ENCODE data around the gene RGS9. TPM values are rescaled to one million over a fixed set of nuclear protein-coding genes. Genes with fewer than 3 reads are reported as not detected.

RGS9 gene
- total RNA-seq, 1 experiment from 2014 or later = 1.8 TPM

- intact Hi-C loops (cut with micrococcal nuclease; ENCODE audit: unreplicated experiment) = no loop called here
- BruUV-seq (replicated peaks) = no TSS peak
These were observed 20.9 kb downstream of the RGS9 start for GRCh38 chr17:65158041-65158440.

GRCh38 chr17:65158622-65159021 lies 21.5 kb downstream of the RGS9 start:
- no TSS peak for BruUV-seq (replicated peaks)
- TF ChIP-seq EZH2 (IDR thresholded peaks at IDR 0.05; ENCODE audit: borderline replicate concordance, low read depth, low read length, poor library complexity, severe bottlenecking) = no peak
- TF ChIP-seq CTCF (conservative IDR thresholded peaks at IDR 0.05; ENCODE audit: low read depth, low read length) = no peak
- intact Hi-C loops (cut with micrococcal nuclease; ENCODE audit: unreplicated experiment) = no loop called here
- Histone ChIP-seq H3K9me3 (ENCODE audit: low read depth, low read length, poor library complexity, severe bottlenecking) (no peaks in the 10 kb centered on the region), H3K36me3 (ENCODE audit: insufficient read depth, low read length, poor library complexity, severe bottlenecking) (no peaks in the 10 kb centered on the region), H3K27me3 (replicated peaks; ENCODE audit: insufficient read depth, low read depth, low read length, poor library complexity) (no peaks in the 10 kb centered on the region), H3K4me3 (ENCODE audit: low read depth, low read length, poor library complexity, severe bottlenecking) (no peak overlapping the region), H3K27ac (ENCODE audit: low read depth, low read length, poor library complexity, severe bottlenecking) (no peak overlapping the region), H3K4me1 (ENCODE audit: insufficient read depth, low read length, poor library complexity, severe bottlenecking) (no peaks in the 10 kb centered on the region)
- DNase-seq (ENCODE audit: low spot score) = no peak
- POLR2A ChIA-PET (ENCODE audit: low non-redundant PET) = no interaction called here
- CTCF ChIA-PET = no interaction called here

More at GRCh38 chr17:65158041-65158440, 20.9 kb downstream of the RGS9 start:
- H3K4me3 ChIP-seq (ENCODE audit: low read depth, low read length, poor library complexity, severe bottlenecking) = no peak overlapping the region
- no peak overlapping the region for H3K27ac ChIP-seq (ENCODE audit: low read depth, low read length, poor library complexity, severe bottlenecking)
- TF ChIP-seq CTCF (conservative IDR thresholded peaks at IDR 0.05; ENCODE audit: low read depth, low read length) (no peak), EZH2 (IDR thresholded peaks at IDR 0.05; ENCODE audit: borderline replicate concordance, low read depth, low read length, poor library complexity, severe bottlenecking) (no peak)
- ChIA-PET CTCF (no interaction called here), POLR2A (ENCODE audit: low non-redundant PET) (no interaction called here)
- H3K9me3 ChIP-seq (ENCODE audit: low read depth, low read length, poor library complexity, severe bottlenecking) = no peaks in the 10 kb centered on the region
- no peaks in the 10 kb centered on the region for H3K4me1 ChIP-seq (ENCODE audit: insufficient read depth, low read length, poor library complexity, severe bottlenecking)
- DNase-seq (ENCODE audit: low spot score) = no peak
- H3K27me3 ChIP-seq (replicated peaks; ENCODE audit: insufficient read depth, low read depth, low read length, poor library complexity) = no peaks in the 10 kb centered on the region
- no peaks in the 10 kb centered on the region for H3K36me3 ChIP-seq (ENCODE audit: insufficient read depth, low read length, poor library complexity, severe bottlenecking)

- Histone ChIP-seq H3K27ac (ENCODE audit: low read depth, low read length, poor library complexity, severe bottlenecking) (no peak overlapping the region), H3K4me3 (ENCODE audit: low read depth, low read length, poor library complexity, severe bottlenecking) (no peak overlapping the region), H3K4me1 (ENCODE audit: insufficient read depth, low read length, poor library complexity, severe bottlenecking) (no peaks in the 10 kb centered on the region), H3K9me3 (ENCODE audit: low read depth, low read length, poor library complexity, severe bottlenecking) (no peaks in the 10 kb centered on the region), H3K36me3 (ENCODE audit: insufficient read depth, low read length, poor library complexity, severe bottlenecking) (no peaks in the 10 kb centered on the region), H3K27me3 (replicated peaks; ENCODE audit: insufficient read depth, low read depth, low read length, poor library complexity) (no peaks in the 10 kb centered on the region)
- TF ChIP-seq CTCF (conservative IDR thresholded peaks at IDR 0.05; ENCODE audit: low read depth, low read length) (no peak), EZH2 (IDR thresholded peaks at IDR 0.05; ENCODE audit: borderline replicate concordance, low read depth, low read length, poor library complexity, severe bottlenecking) (no peak)
- ChIA-PET CTCF (no interaction called here), POLR2A (ENCODE audit: low non-redundant PET) (no interaction called here)
- intact Hi-C loops (cut with micrococcal nuclease; ENCODE audit: unreplicated experiment) = no loop called here
- BruUV-seq (replicated peaks) = no TSS peak
- DNase-seq (ENCODE audit: low spot score) = no peak
These were observed 23.3 kb downstream of the RGS9 start for GRCh38 chr17:65160516-65160915.
